ENCODE results near the gene ETS2.

ETS2 gene

DNA sequence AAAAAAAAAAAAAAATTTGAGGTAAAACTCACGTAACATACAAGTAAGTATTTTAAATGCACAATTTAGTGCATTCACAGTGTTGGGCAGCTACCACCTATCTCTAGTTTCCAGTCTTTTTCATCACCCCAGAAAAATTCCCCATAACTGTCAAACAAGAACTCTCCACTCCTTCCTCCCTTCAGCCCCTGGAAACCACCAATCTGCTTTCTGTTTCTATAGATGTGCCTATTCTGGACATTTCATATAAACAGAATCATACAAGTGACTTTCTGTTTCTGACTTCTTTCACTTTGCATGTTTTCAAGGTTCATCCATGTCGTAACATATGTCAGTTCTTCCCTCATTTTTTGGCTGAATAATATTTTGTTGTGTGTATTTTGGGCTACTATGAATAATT, 24.9 kb upstream of the ETS2 start:
- no peak for DNase-seq (ENCODE audit: low spot score)

- no peak for DNase-seq (ENCODE audit: low spot score)
These were observed 21.1 kb upstream of the ETS2 start for GRCh38 chr21:38784458-38785266.

DNA sequence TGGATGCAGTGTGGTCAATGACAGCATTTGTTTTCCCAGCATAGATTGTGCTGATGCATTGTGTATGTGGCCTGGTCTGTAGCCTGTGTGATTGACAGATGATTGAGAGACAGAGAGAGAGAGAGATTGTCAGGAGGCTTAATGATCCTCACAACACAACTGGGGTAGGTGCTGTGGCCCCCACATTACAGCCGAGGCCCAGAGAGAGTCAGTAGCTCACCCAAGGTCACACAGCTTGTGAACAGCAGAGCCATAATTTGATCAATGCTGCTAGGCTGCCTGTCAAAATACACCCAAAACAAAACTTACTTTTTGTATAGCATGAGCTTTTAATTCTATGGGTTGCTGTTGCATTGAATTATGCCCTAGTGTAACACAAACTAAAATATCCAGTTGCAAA, 20.2 kb upstream of the ETS2 start:
- no peak for DNase-seq (ENCODE audit: low spot score)

- DNase-seq (ENCODE audit: low spot score), result no peak
These were observed 18.7 kb upstream of the ETS2 start for GRCh38 chr21:38787016-38787415.

DNA sequence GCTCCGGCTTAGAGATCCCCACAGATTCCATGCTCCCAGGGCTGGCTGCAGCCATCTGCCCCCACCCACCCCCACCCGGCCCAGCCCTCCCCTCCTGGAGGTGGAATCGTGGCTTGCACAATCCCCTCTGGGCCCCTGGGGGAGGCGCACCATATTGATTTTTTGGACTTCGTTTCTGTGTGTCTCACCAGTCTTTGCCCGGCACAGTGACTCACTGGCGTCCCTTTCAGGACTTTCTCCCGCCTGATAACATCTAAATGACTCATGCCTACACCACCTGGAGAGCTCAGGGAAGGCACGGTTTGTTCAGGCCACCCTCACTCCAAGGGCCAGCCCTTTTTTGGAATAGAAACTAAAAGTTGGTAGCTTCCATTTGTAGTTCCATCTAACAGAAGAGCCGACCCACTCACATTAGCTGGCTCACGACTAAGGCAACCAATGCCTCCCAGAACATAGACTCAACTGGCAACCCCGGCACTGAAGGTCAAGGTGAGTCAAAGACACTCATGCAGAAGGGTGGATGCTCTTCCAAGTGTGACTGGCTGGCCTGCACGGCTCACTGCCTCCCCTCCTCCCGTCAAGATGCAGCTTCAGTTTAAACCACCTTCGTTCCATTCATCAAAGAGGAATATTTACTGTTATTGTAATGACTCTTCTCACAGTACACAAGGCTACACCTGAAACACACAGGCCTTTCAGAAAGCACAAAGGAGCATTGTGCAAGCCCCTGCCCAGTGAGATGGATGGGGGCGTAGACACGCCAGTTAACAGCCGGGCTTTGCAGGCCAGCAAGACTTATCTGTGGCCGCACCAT, 18.1 kb upstream of the ETS2 start:
- DNase-seq (ENCODE audit: low spot score), result peak; percentile 74

- no peak for DNase-seq (ENCODE audit: low spot score)
These were observed 17.3 kb upstream of the ETS2 start for GRCh38 chr21:38788275-38788905.

DNA sequence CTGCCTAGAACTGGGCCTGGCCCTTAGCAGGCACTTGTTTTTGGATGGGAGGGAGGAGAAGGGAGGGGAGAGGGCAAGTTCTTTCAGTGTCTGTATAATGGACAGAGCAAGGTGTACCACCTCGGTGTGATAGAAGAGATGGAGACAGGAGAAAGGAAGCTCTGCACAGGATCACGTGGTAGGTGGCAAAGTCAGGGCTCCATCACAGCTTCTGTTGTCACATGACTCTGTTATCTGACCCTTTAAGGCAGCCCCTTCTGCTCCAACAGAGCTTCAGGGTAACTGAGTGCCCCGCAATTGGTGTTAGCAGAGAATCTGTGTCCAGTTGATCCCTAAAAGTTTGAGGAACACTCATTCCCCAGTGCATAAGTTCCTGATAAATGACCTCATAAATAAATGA, 16.5 kb upstream of the ETS2 start:
- DNase-seq (ENCODE audit: low spot score), result no peak

DNA sequence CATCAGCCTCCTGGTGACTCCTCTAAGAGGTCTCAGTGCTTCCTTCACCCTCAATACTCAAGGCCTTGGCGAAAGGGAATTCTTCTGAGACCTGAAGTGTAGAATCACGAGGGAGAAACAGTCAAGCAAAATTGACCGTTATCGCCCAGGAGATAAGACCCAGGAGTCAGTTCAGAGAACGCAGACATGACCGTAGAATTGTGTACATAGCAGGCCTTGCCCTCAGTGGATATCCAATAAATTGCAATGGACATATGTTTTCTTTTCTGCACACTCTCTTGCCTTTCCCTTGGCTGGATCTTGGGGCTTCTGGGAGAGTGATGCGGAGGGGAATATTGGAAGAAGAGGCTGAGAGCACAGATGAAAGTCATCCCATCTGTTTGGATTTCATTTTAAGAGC, 15.7 kb upstream of the ETS2 start:
- no peak for DNase-seq (ENCODE audit: low spot score)

GRCh38 chr21:38790961-38791360, 14.8 kb upstream of the ETS2 start:
- DNase-seq (ENCODE audit: low spot score), result no peak

DNA sequence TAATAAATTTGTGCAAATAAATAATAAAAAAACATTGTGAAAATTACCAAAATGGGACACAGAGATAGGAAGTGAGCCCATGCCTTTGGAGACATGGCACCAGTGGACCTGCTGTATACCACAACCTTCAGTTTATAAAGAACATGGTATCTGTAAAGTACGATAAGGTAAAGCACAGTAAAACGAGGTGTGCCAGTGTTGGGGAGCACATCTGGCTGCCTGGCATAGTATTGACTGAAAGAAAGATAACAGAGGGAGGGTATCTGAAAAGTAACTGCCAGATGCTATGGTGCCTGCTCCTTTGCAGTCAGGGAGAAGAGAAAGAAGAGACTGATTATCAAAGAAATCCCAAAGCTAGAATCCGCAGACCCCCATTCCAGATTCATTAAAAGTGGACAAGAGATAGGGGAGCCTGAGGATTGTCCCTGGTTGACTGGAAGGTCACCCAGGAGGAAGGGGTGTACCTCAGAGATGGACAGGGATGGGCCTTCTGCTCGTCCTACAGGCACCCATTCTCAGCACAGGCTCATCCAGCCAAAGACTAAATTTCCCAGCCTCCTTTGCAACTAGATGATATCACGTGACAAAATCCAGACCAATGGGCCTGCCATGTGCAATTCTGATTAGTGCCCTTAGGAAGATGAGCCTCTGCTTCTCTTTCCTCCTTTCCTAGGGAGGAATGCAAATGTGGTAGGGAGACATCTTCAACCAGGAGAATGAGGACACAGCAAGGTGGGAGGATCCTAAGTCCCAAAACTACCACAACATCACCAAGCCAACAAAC, 12.9 kb upstream of the ETS2 start:
- DNase-seq (ENCODE audit: low spot score), result no peak

GRCh38 chr21:38793926-38794713, 11.6 kb upstream of the ETS2 start:
- no peak for DNase-seq (ENCODE audit: low spot score)

GRCh38 chr21:38794978-38795377, 10.8 kb upstream of the ETS2 start:
- no peak for DNase-seq (ENCODE audit: low spot score)

GRCh38 chr21:38795475-38795874, 10.3 kb upstream of the ETS2 start:
- DNase-seq (ENCODE audit: low spot score), result no peak

DNA sequence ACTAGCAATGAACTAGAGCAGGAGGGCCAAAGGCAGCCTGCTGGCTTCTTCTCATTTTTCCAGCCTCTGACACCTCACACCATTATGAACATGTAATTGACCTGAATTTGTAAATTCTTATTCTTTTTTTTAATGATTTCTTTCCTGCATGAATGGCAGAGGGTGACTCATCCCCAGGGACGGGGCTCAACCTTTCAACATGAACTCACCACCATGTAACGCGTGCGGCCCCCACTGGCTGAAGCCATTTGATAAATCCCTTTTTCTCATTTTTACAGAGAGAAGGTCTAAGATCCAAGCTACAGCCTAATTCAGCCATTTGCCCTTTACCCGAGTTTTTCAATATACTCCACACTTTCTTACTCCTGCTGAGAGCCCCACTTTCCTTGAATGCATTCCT, 9.3 kb upstream of the ETS2 start:
- DNase-seq (ENCODE audit: low spot score), result no peak

DNA sequence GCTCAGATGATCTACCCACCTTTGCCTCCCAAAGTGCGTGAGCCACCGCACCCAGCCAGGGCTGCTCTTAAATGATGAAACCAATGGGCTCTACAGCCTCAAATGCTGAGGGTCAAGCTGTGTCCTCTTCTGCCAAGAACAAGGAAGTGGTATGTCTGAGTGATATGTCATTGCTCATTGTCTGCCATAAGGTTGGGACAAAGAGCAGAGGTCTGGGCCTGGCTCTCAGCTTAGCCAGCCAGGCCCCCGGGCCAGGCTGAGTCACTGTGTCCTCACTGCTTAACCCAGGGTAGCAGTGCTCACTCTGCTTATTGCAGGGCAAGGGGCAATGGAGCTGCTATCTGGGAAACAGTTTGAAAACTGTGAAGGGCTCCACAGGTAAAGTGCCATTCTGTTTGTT, 8.3 kb upstream of the ETS2 start:
- no peak for DNase-seq (ENCODE audit: low spot score)

DNA sequence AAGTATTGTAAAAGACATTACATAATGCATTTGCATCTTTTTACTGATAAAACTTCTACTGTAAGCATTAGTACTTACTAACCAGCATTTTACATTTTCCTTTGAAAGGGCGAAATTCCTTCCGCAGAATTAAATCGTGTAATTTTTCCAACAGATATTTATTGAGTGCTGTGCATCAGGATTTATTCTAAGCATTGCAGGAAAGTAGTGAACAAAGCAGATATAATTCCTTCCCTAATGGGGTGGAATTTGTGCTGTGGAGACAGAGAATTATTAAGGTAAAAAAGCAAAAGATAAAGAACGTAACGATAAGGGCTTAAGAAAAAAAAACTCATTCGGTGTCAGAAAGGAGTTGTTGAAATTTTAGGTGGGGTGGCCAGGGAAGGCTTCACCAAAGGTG, 7.6 kb upstream of the ETS2 start:
- no peak for DNase-seq (ENCODE audit: low spot score)

DNA sequence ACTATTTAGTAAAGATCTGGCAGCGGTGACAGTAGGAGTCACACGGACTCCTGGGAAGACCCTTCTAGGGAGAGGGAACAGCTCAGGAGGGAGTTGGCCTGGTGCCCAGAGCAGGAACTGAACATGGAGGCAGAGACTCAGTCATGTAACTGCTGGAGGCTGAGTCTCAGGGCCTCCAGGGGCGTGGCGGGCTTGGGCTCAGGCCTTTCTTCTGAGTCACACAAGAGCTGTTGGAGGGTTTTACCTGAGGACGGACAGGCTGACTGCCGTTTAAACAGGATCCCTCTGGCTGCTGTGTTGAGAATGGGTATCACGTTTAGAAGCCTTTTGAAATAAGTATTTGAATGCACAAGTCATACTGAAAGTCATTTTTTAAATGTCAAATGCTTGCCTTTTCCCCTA, 7.2 kb upstream of the ETS2 start:
- DNase-seq (ENCODE audit: low spot score), result no peak

- DNase-seq (ENCODE audit: low spot score), result no peak
These were observed 5.5 kb upstream of the ETS2 start for GRCh38 chr21:38800046-38800758.

- no peak for DNase-seq (ENCODE audit: low spot score)
These were observed 4.6 kb upstream of the ETS2 start for GRCh38 chr21:38800924-38801744.

Data from RKO (cell line).